Testis (tissue), 3 donors: ENCODE measurements around the gene IQCN. TPM values are rescaled to one million over a fixed set of nuclear protein-coding genes. Genes with fewer than 3 reads are reported as not detected.

Experiments
- DNase-seq: peaks from one replicate; pipeline ENCODE4 v3.0.0-alpha.2; 2019
- H3K27ac ChIP-seq, 2 donors: fragments of 200-600 bp; sonication (generic); one replicate each; pipeline ENCODE4 v1.5.1; 2019
- H3K27me3 ChIP-seq: fragments of 200-600 bp; sonication (generic); one replicate; pipeline ENCODE4 v1.5.1; 2019
- H3K36me3 ChIP-seq: fragments of 200-600 bp; sonication (generic); one replicate; pipeline ENCODE4 v1.5.1; 2017; ENCODE audit warnings: low read depth; ENCODE audit errors: missing control alignments
- H3K4me1 ChIP-seq: fragments of 200-600 bp; sonication (generic); one replicate; pipeline ENCODE4 v1.5.1; 2019
- H3K4me3 ChIP-seq, 2 donors: fragments of 200-600 bp; sonication (generic); one replicate each; pipeline ENCODE4 v1.5.1; 2017 to 2019
- H3K9me3 ChIP-seq: fragments of 200-600 bp; sonication (generic); one replicate; pipeline ENCODE4 v1.5.1; 2017
- POLR2A ChIP-seq: fragments of 450-650 bp; IDR thresholded peaks from one replicate; pipeline ENCODE4 v1.6.1; 2017; ENCODE audit warnings: antibody characterized with exemption, mild to moderate bottlenecking, moderate library complexity
- WGBS, 2 donors: methylation state at CpG; one replicate each; pipeline ENCODE4 v1.1.5; 2018; 5-methylcytosine and 5-hydroxymethylcytosine counted together
- intact Hi-C: fragments of 100-400 bp; cut with DNase I; formaldehyde crosslinking; loops from one replicate; pipeline ENCODE4 v1.15.1; 2023; ENCODE audit warnings: low total_unique reads
- microRNA-seq, 2 donors: library from miRNA; unstranded; fragments of <30 nt; microRNA quantifications; one replicate each; pipeline ENCODE4, GENCODE V29; 2016; ENCODE audit warnings: borderline number of aligned reads in 2 of 2, borderline replicate concordance in 1 of 2
- polyA plus RNA-seq: library from polyadenylated mRNA; stranded (reverse); fragments of 350-450 nt; fragmentation: Illumina TruSeq; extraction: RNeasy Lipid Tissue Mini Kit (QIAGEN cat#74804); gene quantifications from one replicate; pipeline ENCODE4 v1.2.3, GENCODE V29; 2014; ENCODE audit warnings: low read depth, low replicate concordance; ENCODE audit not compliant: insufficient read depth
- small RNA-seq, 2 donors: library from RNA; depleted of rRNA; stranded (forward); fragments of <200 nt; gene quantifications; one replicate each; pipeline ENCODE3, GENCODE V24; 2016
- total RNA-seq, 2 donors: library from RNA; depleted of rRNA; stranded (reverse); fragments of >200 nt; gene quantifications; one replicate each; pipeline ENCODE4 v1.2.3, GENCODE V29; 2016
- TF ChIP-seq, protein P1 (sequence below), 3 experiments: fragments of 450-650 bp in 2 of 3; fragments of 200-600 bp in 1 of 3; sonication (generic) in 1 of 3; IDR thresholded peaks; one replicate each; pipeline ENCODE4 v1.5.1; 2016 to 2019; ENCODE audit warnings: antibody characterized with exemption in 3 of 3, mild to moderate bottlenecking in 2 of 3, moderate library complexity in 1 of 3

Gene IQCN
- total and polyA plus RNA-seq, 3 donors from 2014 or later = 30.1 to 88.1 (median 62.3) TPM

DNA sequence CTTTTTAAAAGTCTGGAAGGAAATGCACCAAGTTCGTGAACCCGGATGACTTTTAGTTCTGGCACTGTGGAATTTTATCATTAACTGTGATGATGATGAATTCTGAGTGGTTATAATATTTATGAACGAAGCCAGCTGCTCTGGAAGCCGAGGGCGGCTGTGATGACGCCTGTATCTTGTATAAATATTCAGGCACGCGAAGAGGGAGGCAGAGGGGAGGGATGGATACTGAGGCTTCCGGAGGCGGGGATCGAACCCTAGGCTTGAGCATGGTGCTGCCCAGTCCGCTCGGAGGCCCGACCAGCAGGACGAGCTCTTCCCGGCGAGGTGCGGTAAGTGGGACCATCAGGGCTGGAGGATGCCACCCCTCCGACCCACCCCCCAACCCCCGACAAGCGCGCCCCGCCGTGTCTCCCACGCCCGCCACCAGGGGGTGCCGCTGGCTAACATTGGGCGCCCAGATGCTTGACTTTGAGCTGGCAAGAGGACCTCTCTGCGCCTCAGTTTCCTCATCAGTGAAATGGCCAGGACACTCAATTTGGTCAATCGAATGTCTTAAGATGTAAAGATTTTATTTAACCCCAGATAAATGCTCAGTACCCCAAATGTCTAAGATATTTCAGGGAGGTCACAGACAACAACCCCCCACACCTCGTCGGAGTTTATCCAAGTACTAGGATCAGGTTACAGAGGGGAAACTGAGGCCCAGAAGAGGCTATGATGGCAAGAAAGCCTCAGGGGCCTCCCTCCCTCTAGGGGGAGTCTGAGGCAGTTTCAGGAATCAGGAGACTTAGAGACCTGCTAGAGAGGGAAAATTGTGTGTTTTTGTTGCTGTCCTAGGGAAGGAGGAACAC lies 65.9 kb downstream of the IQCN start:
- intact Hi-C loops = no loop called here
- WGBS, 2 donors = 19 to 26% methylated on average over 21 to 32 of the region's 32 CpGs
- peak; percentile 63 for DNase-seq
- no peaks in the 10 kb centered on the region for H3K36me3 ChIP-seq
- no peak for TF ChIP-seq POLR2A
- TF ChIP-seq, protein P1, sequence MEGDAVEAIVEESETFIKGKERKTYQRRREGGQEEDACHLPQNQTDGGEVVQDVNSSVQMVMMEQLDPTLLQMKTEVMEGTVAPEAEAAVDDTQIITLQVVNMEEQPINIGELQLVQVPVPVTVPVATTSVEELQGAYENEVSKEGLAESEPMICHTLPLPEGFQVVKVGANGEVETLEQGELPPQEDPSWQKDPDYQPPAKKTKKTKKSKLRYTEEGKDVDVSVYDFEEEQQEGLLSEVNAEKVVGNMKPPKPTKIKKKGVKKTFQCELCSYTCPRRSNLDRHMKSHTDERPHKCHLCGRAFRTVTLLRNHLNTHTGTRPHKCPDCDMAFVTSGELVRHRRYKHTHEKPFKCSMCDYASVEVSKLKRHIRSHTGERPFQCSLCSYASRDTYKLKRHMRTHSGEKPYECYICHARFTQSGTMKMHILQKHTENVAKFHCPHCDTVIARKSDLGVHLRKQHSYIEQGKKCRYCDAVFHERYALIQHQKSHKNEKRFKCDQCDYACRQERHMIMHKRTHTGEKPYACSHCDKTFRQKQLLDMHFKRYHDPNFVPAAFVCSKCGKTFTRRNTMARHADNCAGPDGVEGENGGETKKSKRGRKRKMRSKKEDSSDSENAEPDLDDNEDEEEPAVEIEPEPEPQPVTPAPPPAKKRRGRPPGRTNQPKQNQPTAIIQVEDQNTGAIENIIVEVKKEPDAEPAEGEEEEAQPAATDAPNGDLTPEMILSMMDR (IDR thresholded peaks at IDR 0.05) = peak in 1 of 3 experiments; percentile 61
- peak overlapping the region; percentile 11 to 25 for H3K27ac ChIP-seq
- no peak overlapping the region for H3K4me3 ChIP-seq
- H3K4me1 ChIP-seq = peaks cover 4% of the 10 kb centered on the region
- no peaks in the 10 kb centered on the region for H3K27me3 ChIP-seq
- no peaks in the 10 kb centered on the region for H3K9me3 ChIP-seq

Small RNA genes within 50 kb of the gene (microRNA-seq; reads per million reads assigned to microRNA genes)
- gene MIR3188 = 2.1 to 4.2 reads per million in 2 donors

Small RNA genes within 50 kb of the gene (small RNA-seq; reads per million reads assigned to genes)
- gene MIR3188 = 0 reads per million in 2 donors
- gene RPL39P38 = 0 reads per million in 2 donors

Other genes with a start within 250 kb of the IQCN start
- 1 to 10 TPM in 1 of 2 donors, under 1 TPM in 1; 0.39 to 2.5 TPM for gene IL12RB1, start 187.5 kb downstream of the IQCN start, total RNA-seq
- gene IL12RB1, start 187.5 kb downstream of the IQCN start, polyA plus RNA-seq = 1.8 TPM
- gene MAST3, start 176.7 kb downstream of the IQCN start, total RNA-seq = 10 to 100 TPM in 1 of 2 donors, 1 to 10 TPM in 1; 9.7 to 11.2 TPM
- 5.0 TPM for gene MAST3, start 176.7 kb downstream of the IQCN start, polyA plus RNA-seq
- 10 to 100 TPM; 87.6 to 94.3 TPM for gene PIK3R2, start 121.3 kb downstream of the IQCN start, total RNA-seq
- 21.0 TPM for gene PIK3R2, start 121.3 kb downstream of the IQCN start, polyA plus RNA-seq
- gene IFI30, start 100.6 kb downstream of the IQCN start, total RNA-seq = 1 to 10 TPM; 3.2 to 7.4 TPM
- 47.6 TPM for gene IFI30, start 100.6 kb downstream of the IQCN start, polyA plus RNA-seq
- gene MPV17L2, start 81.2 kb downstream of the IQCN start, total RNA-seq = 10 to 100 TPM; 15.2 to 15.8 TPM
- 11.2 TPM for gene MPV17L2, start 81.2 kb downstream of the IQCN start, polyA plus RNA-seq
- gene RAB3A, start 70.4 kb downstream of the IQCN start, total RNA-seq = 1 to 10 TPM; 2.8 to 4.6 TPM
- gene RAB3A, start 70.4 kb downstream of the IQCN start, polyA plus RNA-seq = 6.3 TPM
- gene PDE4C, start 48.0 kb downstream of the IQCN start, total RNA-seq = 10 to 100 TPM in 1 of 2 donors, 1 to 10 TPM in 1; 7.1 to 19.5 TPM
- gene PDE4C, start 48.0 kb downstream of the IQCN start, polyA plus RNA-seq = 5.7 TPM
- 100 to 1,000 TPM; 615 to 654 TPM for gene JUND, start 7.2 kb upstream of the IQCN start, total RNA-seq
- 96.4 TPM for gene JUND, start 7.2 kb upstream of the IQCN start, polyA plus RNA-seq
- 100 to 1,000 TPM; 212 to 241 TPM for gene LSM4, start 48.6 kb upstream of the IQCN start, total RNA-seq
- 196 TPM for gene LSM4, start 48.6 kb upstream of the IQCN start, polyA plus RNA-seq
- 10 to 100 TPM; 12.4 to 16.2 TPM for gene PGPEP1, start 66.1 kb upstream of the IQCN start, total RNA-seq
- gene PGPEP1, start 66.1 kb upstream of the IQCN start, polyA plus RNA-seq = 10.8 TPM
- gene GDF15, start 111.7 kb upstream of the IQCN start, total RNA-seq = 1 to 10 TPM in 1 of 2 donors, under 1 TPM in 1; 0.93 to 2.5 TPM
- 1.0 TPM for gene GDF15, start 111.7 kb upstream of the IQCN start, polyA plus RNA-seq
- 1 to 10 TPM; 1.6 to 4.0 TPM for gene LRRC25, start 123.2 kb upstream of the IQCN start, total RNA-seq
- gene LRRC25, start 123.2 kb upstream of the IQCN start, polyA plus RNA-seq = 3.4 TPM
- 100 to 1,000 TPM in 1 of 2 donors, 10 to 100 TPM in 1; 90.3 to 118 TPM for gene SSBP4, start 144.9 kb upstream of the IQCN start, total RNA-seq
- gene SSBP4, start 144.9 kb upstream of the IQCN start, polyA plus RNA-seq = 80.5 TPM
- gene ISYNA1, start 163.7 kb upstream of the IQCN start, total RNA-seq = 1,000 to 10,000 TPM in 1 of 2 donors, 100 to 1,000 TPM in 1; 1,000 to 1,122 TPM
- 493 TPM for gene ISYNA1, start 163.7 kb upstream of the IQCN start, polyA plus RNA-seq
- 10 to 100 TPM; 75.8 to 76.1 TPM for gene ELL, start 247.6 kb upstream of the IQCN start, total RNA-seq
- gene ELL, start 247.6 kb upstream of the IQCN start, polyA plus RNA-seq = 48.0 TPM